NCI-H146 (cell line): ENCODE data around the gene SPIC.

Source experiments
- DNase-seq: peaks from one replicate; lab custom pipeline; 2025; lab: John Stamatoyannopoulos, UW

The SPIC gene

GRCh38 chr12:101536069-101536674, 61.0 kb downstream of the SPIC start:
- no peak for DNase-seq
